ENCODE results near the gene CMTM7.

The CMTM7 gene

DNA sequence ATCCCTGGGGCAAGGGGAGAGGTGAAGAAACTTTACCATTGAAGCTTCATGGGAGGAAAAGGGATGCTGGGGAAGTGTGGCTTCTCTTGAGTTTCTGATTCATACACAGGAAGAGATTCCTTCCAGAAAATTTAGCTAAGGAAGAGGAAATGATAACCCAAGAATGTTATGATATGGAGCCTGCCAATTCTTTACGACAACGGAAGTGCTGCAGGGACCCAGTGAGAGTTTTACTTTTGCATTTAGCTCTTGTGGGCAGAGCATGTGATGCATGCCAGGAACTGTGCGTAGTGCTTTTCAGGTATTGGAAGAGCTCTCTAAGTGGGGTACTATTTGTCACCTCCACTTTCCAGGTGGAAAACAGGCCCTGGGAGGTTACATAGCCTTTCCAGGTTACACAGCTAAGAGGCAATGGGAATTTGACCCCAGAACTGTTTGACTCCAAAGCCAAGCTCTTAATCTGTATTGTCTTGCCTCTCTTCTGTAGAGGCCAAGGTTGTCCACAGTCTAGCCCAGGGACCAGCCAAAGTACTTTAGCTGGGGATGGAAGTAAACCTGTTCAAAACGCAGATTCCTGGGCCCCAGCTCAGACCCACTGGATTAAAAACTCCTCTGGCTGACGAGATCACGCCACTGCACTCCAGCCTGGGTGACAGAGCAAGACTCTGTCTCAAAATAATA, 23.0 kb downstream of the CMTM7 start:
- no peak for DNase-seq

DNA sequence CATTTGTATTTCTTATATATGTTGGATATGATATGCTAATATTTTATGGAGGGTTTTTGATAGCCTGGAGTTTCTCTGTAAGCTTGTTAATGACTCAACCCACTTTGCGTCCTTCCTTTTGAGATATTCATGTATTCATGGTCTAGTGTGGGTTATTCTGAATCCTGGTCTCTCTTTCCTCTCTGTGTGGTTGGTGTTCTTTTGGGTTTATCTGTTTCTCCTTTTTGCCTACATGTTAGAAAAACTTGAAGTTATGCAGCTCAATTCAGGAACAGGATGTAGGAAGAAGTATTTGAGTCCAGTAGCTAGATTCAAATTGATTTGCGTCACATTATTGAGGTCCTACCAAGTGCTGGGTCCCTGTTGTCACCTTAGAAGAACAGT, 28.1 kb downstream of the CMTM7 start:
- no peak for DNase-seq

DNA sequence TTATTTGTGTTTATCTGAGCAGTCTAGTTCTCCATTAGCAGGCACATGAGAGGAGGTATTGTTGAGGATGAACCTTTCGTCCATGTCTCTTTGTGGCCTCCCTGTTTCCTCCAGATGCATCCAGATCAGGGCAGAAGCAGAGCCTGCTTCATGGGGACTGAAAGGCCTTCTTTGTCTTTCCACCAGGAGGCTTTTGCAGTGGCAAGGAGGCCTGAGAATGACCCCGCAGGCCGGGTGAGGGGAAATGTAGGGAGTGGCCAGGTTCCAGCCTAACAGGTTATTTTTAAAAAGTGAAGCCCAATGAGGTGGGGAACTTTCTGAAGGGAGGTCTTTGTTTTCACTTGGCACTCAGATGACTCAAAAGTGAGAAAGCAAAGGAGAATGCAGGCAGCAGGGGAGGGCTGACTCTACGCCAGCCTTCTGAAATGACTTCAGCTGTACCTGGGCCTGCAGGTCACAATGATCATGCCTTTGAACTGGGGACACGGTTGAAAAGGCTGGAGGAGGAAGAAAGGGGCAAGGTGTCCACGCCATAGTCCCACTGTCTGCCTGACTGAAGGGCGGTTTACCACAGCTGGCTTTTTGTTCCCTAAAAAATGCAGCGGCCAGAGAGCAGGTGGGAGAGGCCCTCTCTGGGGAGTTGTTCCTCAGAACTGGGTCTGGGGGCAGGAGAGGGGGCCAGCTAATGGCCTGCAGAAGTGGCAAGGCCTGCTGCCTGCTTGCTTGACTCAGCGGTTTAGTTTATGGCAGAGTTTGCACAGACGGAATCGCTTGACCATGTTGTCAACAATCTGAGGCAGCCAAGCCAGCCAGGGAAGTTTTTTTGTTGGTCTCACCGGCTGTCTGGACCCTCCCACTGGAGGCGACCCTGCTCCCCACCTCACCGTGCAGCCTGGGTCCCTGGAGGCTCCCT, 28.7 kb downstream of the CMTM7 start:
- peak; percentile 71 for DNase-seq

DNA sequence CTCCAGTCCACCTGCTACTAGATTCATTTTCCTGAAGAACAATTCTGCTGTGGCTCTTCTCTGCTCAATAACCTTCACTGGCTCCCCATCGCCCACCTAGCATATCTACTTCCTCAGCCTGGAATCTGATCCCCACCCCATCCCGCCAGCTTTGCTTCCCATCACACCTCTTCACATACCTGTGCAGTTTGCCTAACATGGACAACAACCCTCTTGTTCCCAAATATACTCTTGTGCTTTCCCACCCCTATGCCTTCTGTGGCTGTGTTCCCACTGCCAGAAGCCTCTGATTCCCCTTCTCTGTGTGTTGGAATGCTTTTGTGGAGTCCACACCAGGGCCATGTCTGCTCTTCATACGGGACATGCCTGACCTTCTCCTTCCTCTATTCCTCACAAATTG, 29.5 kb downstream of the CMTM7 start:
- DNase-seq: no peak

DNA sequence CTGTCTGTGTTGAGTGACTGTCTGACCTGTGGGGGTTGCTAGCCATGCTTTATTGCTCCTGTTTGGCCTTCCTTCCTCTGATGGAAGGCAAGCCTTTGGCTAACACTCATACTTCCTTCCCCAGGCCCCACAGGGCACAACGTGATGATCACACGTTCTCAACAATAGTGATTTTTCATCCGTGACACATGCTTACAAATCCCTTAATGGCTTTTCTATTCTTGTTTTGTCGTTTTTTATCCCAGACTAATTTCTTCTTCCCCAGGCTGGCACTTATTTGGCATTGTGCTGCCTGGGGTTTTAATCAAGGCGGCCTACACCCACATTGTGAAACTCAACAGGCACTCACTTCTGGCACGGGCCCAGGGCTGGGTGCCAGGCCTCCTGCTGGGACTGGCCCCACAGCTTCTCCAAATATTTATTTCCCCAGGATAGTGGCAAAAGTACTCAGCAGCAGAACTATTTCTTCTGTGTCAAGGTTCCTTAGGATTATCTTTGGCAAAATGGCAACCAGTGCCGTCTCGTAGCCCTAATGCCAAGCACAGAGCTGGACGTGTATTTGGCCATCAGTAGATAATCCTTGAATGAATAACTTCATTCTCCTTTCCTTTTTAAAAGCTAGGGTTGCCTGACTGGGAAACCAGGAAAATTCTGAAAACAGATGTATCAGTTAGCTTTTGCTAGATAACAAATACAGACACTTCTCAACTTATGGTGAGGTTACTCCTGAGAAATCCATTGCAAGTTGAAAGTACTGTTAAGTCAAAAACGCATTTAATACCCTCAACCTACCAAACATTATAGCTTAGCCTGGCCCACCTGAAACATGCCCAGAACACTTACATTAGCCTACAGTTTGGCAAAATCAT, 30.6 kb downstream of the CMTM7 start:
- DNase-seq: no peak

DNA sequence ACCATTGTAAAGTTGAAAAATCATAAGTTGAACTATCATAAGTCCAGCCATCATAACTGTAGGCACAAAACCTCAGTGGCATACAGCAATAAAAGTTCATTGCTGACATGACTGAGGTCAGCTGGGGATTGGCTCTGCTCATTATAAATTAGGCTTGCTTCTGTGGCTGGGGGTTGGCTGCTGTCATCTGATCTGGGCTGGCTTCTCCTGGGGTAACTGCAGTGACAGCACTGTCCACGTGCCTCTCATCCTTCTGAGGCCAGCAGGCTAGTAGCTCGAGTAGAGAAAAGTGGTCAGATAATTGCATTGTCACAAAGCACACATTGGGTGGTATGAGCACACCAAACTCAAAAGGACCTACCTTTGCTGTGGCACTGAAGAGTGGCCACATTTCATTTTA, 31.3 kb downstream of the CMTM7 start:
- no peak for DNase-seq

DNA sequence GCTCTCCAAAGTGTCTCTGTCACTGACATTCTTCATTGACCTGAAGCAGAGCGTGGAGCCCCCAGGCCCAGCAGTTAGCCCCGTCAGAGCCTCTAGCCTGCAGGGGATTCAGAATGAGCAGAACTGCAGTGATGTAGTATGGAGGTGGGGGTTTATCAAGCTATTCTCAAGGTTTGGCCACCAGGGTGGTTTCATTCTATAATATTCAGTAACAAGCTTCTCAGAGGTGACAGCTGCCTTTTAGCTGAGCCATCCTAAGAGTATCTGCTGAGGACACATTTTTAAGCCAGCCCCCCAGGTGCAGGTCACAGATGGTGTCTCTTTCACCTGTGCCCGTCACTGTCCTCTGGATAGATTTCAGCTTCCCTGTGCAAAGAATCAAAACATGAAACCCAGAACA, 31.9 kb downstream of the CMTM7 start:
- DNase-seq: no peak

DNA sequence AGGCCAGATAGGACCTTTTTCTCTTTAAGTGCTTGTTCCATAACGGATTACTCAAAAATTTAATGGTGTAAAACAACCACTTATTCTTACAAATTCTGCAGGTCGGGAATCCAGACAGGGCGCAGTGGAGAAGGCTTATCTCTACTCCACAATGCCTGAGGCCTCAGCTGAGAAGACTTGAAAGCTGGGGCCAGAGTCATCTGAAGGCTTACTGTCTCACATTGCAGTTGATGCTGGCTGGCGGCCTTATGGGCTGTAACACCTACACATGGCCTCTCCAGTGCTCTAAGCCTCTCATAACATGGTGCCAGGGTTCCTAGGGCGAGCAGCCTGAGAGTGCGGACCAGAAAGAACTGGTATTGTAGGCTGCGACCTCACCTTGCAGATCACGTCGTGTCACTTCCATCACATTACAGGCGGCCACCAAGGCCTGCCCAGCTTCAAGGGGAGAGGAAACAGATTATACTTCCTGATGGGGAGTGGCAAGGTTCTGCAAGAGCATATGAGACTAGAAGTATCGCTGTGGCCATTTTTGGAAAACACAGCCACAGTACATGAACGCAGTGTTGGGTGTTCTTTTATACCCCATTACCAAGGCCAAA, 32.4 kb downstream of the CMTM7 start:
- no peak for DNase-seq

DNA sequence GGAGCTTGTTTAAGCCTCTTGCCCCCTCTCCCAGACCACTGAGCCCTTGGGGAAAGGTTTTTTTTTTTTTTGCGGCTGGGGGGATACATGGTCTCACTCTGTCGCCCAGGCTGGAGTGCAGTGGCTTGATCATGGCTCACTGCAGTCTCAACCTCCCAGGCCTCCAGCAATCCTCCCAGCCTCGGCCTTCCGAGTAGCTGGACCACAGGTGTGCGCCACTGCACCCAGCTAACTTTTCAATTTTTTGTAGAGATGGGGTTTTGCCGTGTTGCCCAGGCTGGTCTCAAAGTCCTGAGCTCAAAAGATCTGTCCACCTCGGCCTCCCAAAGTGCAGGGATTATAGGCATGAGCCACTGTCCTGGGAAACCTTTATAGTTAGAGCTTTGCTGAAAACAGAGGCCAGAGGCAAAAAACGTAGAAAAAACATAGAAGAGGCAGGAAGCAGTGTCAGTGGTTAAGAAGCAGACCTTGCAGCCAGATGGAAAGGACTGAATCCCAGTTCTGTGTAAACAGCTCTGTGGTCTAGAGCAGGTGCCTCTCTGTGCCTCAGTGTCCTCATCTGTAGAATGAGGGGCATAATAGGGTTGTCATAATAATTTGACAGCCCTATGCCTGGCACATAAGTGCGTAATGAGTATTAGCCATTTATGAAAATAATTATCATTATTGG, 33.1 kb downstream of the CMTM7 start:
- DNase-seq: no peak

DNA sequence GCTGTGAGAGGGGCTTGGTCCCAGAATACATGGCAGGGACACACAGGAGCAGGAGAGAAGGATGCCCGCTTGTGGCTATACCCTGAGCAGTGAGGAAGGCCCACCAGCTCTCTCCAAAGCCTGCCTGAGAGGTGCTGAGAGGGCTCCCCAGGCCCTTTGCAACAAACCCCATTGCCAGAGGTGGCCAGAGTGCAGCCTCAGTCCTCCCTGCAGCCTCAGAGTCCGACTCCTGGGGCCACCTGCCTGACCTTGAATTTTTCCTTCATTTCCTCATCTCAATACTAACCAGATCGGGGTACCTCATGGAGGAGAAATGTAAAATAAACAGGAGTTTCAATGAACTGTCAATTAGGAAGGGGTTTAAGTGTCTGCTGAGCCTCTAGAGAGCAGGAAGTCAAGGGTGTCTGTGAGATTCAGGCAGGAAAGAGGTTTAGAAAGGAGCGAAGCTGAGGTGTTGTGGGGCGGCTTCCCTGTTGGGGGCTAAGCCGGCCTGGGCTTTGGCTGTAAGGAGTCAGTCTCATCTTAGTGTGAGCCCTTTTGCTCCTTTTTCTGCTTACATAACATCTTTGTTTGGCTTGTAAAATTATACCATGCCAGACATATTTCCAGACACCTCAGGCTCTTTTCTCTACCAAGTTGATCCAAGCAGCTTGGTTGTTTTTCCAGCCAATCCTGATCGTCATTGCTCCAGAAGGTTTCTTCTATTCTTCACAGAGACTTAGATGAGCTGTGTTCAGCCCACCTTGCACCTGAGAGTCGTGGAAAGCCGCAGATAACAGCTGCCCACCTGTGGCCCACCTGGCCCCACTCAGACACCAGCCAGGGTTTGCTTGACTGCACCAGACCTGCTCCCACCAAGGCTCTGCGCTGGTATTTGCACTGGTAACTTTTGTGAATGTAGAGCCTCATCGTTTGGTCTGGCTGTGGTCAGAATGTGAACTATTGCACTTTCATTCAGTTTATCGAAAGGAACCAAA, 36.7 kb downstream of the CMTM7 start:
- DNase-seq: no peak

DNA sequence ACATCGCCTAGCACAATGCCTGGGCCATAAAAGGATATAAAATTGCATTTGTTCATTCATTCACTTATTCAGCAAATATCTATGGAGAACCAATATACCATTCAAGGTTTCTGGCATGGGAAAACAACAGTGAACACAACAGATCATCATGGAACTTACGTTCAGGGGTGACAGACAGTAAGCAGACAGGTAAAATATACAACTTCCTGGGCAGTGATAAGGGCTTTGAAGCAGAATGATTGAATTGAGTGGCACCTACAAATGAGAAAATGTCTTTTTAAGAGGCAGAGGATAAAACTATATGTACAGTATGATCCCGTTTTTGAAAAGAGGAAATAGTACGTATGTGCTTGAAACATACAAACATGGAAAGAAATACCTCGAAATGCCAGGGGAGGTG, 39.2 kb downstream of the CMTM7 start:
- DNase-seq: no peak

DNA sequence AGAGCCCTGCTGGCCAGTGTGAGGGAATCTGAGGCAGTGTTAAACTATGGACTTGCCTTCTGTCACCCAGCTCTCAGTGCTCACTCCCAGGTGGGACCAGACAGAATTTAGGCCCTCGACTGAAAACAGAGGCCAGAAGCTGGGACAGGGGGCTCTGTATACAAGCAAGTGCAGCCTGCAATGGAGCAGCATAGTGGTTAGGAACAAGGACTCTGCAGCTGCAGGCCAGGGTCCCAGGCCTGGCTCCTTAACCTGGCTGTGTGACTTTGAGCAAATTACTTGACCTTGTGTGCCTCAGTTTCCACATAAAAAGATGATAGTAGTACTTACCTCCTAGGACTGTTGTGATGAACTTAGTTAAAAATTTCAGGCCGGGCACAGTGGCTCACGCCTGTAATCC, 39.8 kb downstream of the CMTM7 start:
- DNase-seq: no peak

DNA sequence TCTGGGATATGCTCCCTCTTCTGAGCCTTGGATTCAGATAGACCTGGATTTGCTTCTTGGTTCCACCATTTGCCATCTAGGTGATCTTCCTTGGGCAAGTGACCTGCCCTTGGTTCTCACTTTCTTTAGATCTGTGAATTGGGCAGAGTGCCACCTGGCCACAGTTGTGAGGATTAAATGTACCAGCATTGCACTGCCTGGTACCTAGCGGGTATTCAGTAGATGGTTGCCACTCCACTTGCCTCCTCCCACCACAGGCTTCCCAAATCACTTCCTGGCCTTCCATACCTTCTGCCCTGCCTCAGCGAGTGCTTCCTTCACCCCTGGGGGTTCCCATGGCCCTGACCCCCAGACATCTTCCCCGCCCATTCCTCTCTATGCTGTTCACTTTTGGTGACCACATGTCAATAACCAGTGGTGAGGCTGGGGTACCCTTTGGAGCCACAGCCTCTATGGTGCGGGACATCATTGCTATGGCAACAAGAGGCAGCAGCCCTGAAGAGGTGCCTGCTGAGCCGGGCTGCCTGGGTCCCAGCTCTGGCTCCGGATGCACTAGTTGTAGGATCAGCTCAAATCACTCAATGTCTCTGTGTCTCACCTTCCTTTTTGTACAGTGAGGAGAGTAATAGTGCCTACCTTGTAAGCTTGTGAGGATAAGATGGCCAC, 40.5 kb downstream of the CMTM7 start:
- no peak for DNase-seq

DNA sequence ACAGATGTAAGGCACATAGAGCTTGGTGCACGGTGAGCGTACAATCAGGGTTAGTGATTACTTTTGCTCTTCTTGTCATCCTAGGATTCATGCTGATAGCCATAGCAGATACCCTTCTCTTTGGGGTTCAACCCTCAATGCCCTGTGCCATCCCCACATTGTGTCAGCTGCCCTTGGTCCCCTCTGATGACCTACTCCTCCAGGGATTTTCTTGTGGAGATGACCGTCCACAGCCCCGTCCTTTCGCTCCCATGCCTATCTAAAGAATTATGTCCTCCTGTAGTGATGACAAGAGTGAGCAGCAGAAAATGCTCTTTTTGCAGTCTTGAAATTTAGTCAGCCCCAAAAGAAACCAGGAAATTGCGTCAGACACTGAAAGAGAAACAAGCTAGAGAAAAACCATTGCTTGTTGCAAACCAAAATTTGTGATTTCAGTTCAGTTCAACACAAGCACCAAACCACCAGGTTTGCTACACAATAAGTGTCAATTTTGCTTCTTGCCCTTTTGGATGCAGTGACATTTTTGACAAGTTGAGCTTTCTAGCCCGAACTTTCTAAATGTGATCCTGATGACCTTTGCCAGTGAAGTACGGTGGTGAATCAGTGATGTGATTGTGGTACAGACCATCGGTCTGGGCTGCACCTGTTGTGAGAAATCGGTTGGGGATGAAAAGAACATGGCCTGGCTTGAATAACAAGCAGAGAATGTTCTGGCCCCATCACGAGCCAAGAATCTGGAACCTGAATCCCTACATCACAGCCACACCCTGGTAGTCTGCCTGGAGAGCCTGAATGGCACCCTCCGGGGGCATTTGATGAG, 41.3 kb downstream of the CMTM7 start:
- DNase-seq: no peak

DNA sequence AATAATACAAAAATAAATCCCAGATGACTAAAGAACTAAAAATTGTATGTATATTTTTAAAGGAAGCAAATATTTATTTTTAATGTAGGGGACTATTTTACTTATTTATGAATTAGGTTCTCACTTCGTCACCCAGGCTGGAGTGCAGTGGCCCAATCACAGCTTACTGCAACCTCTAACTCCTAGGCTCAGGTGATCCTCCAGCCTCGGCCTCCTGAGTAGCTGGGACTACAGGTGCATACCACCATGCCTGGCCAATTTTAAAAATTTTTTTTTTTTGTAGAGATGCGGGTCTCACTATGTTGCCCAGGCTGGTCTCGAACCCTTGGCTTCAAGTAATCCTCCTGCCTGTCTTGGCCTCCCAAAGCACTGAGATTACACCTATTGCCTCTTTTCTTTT, 42.6 kb downstream of the CMTM7 start:
- no peak for DNase-seq

DNA sequence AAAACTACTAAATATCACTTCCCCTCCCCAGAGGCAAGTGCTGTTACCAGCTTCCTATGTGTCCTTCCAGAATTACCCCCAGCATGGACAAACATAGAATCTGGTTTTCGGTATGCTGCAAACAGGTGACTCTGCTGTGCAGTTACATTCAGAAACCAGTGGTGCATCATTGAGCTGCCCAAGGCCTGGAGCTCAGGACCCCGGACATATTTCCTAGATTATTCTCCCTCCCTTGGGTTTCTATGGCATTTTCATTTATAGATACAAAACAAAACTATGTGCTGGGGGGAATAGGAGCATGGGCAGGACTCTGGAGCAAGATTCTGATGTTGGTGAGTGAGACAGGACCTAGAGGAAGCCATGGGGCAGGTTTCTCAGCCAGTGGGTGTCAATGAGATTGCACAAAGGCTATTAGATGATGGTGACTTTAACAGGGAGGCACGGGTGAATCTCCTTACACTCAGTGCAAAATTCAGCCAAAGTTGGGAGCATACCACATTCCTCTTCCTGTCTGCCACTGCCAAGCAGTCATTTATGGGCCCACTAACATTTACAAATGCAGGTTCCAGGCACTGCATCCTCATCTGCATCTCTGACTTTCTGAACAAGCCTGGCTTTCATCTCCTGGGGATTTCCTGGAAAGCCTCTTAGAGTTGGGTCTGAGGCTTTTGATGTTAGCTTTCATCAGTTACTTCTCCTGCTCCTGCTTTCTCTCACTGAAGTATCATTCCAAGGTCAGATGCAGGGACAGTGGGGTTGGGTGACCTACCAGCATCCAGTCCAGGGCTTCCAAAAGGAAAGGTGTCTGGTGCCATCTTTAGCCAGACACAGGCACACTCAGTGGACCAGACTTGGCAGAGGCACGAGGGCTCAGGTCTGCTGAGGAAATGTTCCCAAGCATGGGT, 44.5 kb downstream of the CMTM7 start:
- no peak for DNase-seq

DNA sequence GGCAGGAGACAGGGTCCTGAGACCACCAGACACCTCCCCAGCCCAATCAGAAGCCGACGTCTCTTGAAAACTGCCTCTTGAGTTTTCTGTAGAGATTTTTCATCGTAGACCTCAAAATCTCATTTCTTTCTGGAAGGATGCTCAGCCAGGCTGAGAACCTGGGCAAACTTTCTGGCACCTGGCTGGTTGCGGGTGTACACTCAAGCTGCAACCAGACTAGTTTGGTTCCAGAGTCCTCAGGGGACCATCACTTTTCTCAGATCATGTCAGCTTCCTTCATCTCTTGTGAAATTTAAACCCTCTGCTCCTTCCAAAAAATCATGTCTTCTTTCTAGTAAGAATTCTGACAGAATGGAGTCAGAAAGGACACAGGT, 45.1 kb downstream of the CMTM7 start:
- DNase-seq: no peak

DNA sequence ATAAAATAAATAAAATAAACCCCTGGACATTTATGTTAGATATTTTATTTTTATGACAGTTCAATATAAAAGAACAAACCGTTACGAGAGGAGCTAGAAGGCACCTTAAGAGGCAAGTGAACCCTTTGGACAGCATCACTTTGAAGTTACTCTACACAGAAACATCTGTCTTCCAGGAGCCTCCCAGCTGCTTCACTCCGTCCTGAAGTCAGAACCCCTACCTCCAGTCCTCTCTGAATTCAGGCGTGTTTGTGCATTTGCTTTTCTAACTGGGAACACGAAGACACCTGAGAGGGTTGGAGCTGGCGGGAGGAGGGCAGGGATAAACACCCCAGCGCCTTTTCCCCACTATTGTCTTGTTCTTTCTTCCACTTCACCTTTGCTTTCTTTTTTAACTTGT, 46.2 kb downstream of the CMTM7 start:
- no peak for DNase-seq

All from 8988T (cell line).